ENCODE measurements around the gene BCL7C. TPM values are rescaled to one million over a fixed set of nuclear protein-coding genes. Genes with fewer than 3 reads are reported as not detected.

BCL7C gene
- total RNA-seq, 1 donor from 2014 or later, result 29.7 TPM

GRCh38 chr16:30928390-30928789 lies 34.5 kb upstream of the BCL7C start:
- Histone ChIP-seq H3K36me3 (ENCODE audit: control insufficient read depth in 3 of 3, insufficient read depth in 3 of 3, low read length in 3 of 3) (peaks cover 8 to 23% (median 10%) of the 10 kb centered on the region in 3 donors), H3K27me3 (ENCODE audit: control insufficient read depth in 3 of 3, insufficient read depth in 3 of 3, low read length in 3 of 3) (no peaks in the 10 kb centered on the region)

GRCh38 chr16:30927789-30928378 lies 34.0 kb upstream of the BCL7C start:
- Histone ChIP-seq H3K36me3 (ENCODE audit: control insufficient read depth in 3 of 3, insufficient read depth in 3 of 3, low read length in 3 of 3) (peaks cover 8 to 21% (median 10%) of the 10 kb centered on the region in 3 donors), H3K27ac (ENCODE audit: low read depth, low read length) (no peak overlapping the region)

More at GRCh38 chr16:30928390-30928789, 34.5 kb upstream of the BCL7C start:
- H3K9ac ChIP-seq (ENCODE audit: low read depth in 1 of 3, low read length in 3 of 3), result no peak overlapping the region
- peaks cover 0 to 7% (median 3%) of the 10 kb centered on the region in 3 donors for H3K4me1 ChIP-seq (ENCODE audit: control insufficient read depth in 3 of 3, insufficient read depth in 3 of 3, low read length in 3 of 3)
- H3K4me3 ChIP-seq (ENCODE audit: low read length in 3 of 3), result no peak overlapping the region
- no peak overlapping the region for H3K27ac ChIP-seq (ENCODE audit: low read depth, low read length)
- no peaks in the 10 kb centered on the region for H3K9me3 ChIP-seq (ENCODE audit: control insufficient read depth in 3 of 3, low read length in 3 of 3)

DNA sequence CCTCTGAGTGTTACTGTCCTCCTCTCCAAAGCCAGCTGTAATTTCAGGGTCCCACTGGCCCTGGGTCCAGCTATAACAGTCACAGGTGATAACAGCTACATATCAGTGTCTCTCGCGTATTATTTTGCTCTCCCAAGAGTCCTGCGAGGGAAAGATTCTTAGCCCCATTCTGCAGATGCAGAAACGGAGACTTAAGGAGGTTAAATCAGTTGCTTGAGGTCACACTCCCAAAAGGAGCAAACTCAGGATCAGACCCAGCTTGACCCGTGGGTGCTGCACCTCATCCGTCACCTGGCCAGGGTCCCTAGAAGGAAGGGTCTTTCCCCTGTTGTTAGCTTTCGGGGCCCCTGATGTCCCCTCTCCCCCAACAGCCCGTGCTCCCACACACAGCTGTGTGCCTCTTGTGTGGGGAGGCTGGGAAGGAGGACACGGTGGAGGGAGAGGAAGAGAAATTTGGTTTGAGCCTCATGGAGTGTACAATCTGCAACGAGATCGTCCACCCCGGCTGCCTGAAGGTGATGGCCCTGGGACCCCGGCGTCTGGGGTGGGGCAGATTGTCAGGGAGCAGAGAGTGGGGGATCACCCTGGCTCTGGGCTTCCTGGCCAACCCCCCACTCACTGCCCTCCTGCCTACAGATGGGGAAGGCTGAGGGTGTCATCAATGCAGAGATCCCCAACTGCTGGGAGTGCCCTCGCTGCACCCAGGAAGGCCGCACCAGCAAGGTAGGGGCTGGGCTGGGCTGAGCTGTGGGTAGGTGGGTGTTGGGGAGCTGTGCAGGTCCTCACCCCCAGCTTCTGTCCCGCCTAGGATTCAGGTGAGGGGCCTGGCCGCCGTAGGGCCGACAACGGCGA lies 33.3 kb upstream of the BCL7C start:
- H3K27ac ChIP-seq (ENCODE audit: low read depth, low read length), result no peak overlapping the region

More at GRCh38 chr16:30927789-30928378, 34.0 kb upstream of the BCL7C start:
- Histone ChIP-seq H3K4me1 (ENCODE audit: control insufficient read depth in 3 of 3, insufficient read depth in 3 of 3, low read length in 3 of 3) (peaks cover 0 to 7% (median 3%) of the 10 kb centered on the region in 3 donors), H3K9me3 (ENCODE audit: control insufficient read depth in 3 of 3, low read length in 3 of 3) (no peaks in the 10 kb centered on the region), H3K4me3 (ENCODE audit: low read length in 3 of 3) (no peak overlapping the region), H3K9ac (ENCODE audit: low read depth in 1 of 3, low read length in 3 of 3) (no peak overlapping the region), H3K27me3 (ENCODE audit: control insufficient read depth in 3 of 3, insufficient read depth in 3 of 3, low read length in 3 of 3) (no peaks in the 10 kb centered on the region)

DNA sequence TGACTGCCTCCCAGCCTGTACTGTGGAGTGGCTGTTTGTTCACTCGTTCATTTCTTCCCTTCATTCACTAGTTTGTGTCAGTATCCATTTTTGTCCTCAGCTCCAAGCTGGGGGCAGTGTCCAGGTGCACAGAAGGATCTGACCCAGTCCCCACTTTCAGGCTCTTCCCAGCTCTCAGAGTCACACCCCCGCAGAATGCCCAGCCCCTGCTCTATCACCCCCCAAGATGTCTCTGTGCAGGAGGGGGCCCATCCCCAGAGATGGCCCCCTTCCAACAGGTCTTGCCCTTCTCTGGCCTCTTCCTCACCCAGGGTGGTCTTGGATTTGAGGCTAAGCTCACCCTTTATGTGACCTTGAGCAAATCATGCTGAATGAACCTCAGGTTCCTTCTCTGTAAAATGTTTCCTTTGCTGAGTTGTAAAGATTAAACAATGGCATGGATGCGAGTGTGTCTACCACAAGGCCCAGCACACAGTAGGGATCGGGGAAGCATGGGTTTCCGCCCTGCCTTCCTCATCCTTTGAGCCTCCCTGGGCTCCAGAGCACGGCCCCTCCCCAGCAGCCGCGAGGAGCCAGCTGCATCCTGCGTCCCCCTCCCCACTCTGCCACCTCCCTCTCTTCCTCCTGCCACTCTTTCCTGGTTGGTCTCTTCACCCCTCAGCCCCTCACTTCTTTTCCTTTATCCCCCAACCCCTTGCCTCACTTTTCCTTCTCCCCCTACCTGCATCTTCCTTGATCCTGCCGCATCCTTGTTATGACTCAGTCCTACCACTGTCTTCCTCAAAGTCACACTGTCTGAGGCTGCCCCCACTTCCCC lies 32.3 kb upstream of the BCL7C start:
- H3K9ac ChIP-seq (ENCODE audit: low read depth in 1 of 3, low read length in 3 of 3), result no peak overlapping the region
- H3K9me3 ChIP-seq (ENCODE audit: control insufficient read depth in 3 of 3, low read length in 3 of 3), result no peaks in the 10 kb centered on the region
- no peak overlapping the region for H3K27ac ChIP-seq (ENCODE audit: low read depth, low read length)
- no peak overlapping the region for H3K4me3 ChIP-seq (ENCODE audit: low read length in 3 of 3)
- H3K27me3 ChIP-seq (ENCODE audit: control insufficient read depth in 3 of 3, insufficient read depth in 3 of 3, low read length in 3 of 3), result no peaks in the 10 kb centered on the region
- H3K4me1 ChIP-seq (ENCODE audit: control insufficient read depth in 3 of 3, insufficient read depth in 3 of 3, low read length in 3 of 3), result peaks cover 10 to 17% (median 11%) of the 10 kb centered on the region in 3 donors
- H3K36me3 ChIP-seq (ENCODE audit: control insufficient read depth in 3 of 3, insufficient read depth in 3 of 3, low read length in 3 of 3), result peaks cover 2 to 12% (median 2%) of the 10 kb centered on the region in 3 donors

More for the DNA sequence above, 33.3 kb upstream of the BCL7C start:
- no peaks in the 10 kb centered on the region for H3K27me3 ChIP-seq (ENCODE audit: control insufficient read depth in 3 of 3, insufficient read depth in 3 of 3, low read length in 3 of 3)
- H3K4me1 ChIP-seq (ENCODE audit: control insufficient read depth in 3 of 3, insufficient read depth in 3 of 3, low read length in 3 of 3), result peaks cover under 1 to 7% (median 3%) of the 10 kb centered on the region in 3 donors
- no peak overlapping the region for H3K4me3 ChIP-seq (ENCODE audit: low read length in 3 of 3)
- no peak overlapping the region for H3K9ac ChIP-seq (ENCODE audit: low read depth in 1 of 3, low read length in 3 of 3)
- peaks cover 4 to 18% (median 6%) of the 10 kb centered on the region in 3 donors for H3K36me3 ChIP-seq (ENCODE audit: control insufficient read depth in 3 of 3, insufficient read depth in 3 of 3, low read length in 3 of 3)
- no peaks in the 10 kb centered on the region for H3K9me3 ChIP-seq (ENCODE audit: control insufficient read depth in 3 of 3, low read length in 3 of 3)

DNA sequence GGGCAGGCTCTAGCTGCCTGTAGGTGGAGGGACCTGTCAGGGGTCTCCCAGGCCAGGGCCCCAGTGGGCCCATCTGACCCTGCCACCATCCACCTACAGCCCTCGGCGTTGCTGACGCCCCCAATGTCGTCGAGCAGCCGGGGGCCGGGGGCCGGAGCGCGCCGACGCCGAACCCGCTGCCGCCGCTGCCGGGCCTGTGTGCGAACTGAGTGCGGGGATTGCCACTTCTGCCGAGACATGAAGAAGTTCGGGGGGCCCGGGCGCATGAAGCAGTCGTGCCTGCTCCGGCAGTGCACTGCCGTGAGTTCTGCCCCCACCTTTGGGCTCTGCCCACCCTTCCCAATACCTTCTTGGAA lies 31.7 kb upstream of the BCL7C start:
- Histone ChIP-seq H3K27me3 (ENCODE audit: control insufficient read depth in 3 of 3, insufficient read depth in 3 of 3, low read length in 3 of 3) (no peaks in the 10 kb centered on the region), H3K4me3 (ENCODE audit: low read length in 3 of 3) (no peak overlapping the region), H3K9me3 (ENCODE audit: control insufficient read depth in 3 of 3, low read length in 3 of 3) (no peaks in the 10 kb centered on the region), H3K9ac (ENCODE audit: low read depth in 1 of 3, low read length in 3 of 3) (no peak overlapping the region), H3K4me1 (ENCODE audit: control insufficient read depth in 3 of 3, insufficient read depth in 3 of 3, low read length in 3 of 3) (peaks cover 10 to 17% (median 11%) of the 10 kb centered on the region in 3 donors), H3K36me3 (ENCODE audit: control insufficient read depth in 3 of 3, insufficient read depth in 3 of 3, low read length in 3 of 3) (peaks cover 0 to 6% (median 2%) of the 10 kb centered on the region in 3 donors), H3K27ac (ENCODE audit: low read depth, low read length) (no peak overlapping the region)

DNA sequence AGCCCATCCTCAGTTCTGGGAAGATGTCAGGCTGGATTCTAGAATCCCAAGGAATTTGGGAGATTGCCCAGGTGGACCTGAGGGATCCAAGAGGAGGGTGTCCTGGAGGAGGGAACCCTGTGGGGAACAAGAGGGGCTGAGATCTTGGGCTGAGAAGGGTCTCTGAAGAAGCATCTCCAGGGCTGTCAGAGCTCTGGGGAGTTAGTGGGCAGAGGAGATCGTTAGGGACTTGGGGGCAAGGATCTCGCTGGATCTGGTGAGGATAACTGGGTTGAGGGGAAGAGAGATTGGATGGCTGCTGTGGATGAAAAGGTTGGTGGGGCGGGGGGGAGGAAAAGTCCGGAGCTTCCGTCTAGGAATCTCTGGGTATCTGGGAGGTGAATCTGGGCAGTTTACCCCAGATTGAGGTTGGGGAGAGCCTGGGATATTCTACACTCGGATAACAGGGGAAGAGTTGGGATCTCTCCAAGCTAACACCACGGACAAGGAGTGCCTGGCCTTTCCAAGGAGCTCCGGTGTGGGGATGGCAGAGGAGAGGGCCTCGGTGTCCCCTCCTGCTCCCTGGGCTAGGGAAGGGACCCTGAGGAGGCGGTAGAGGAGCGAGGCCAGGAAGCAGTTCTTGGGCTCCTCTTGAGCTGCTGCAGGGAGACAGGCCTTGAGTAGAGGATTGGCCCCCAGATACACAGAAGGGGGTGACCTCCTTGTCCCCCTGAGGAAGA lies 31.2 kb upstream of the BCL7C start:
- peaks cover 0 to 3% (median 2%) of the 10 kb centered on the region in 3 donors for H3K36me3 ChIP-seq (ENCODE audit: control insufficient read depth in 3 of 3, insufficient read depth in 3 of 3, low read length in 3 of 3)
- H3K9ac ChIP-seq (ENCODE audit: low read depth in 1 of 3, low read length in 3 of 3), result peak overlapping the region in 2 of 3 donors; percentile 27 to 68
- no peaks in the 10 kb centered on the region for H3K9me3 ChIP-seq (ENCODE audit: control insufficient read depth in 3 of 3, low read length in 3 of 3)
- H3K27me3 ChIP-seq (ENCODE audit: control insufficient read depth in 3 of 3, insufficient read depth in 3 of 3, low read length in 3 of 3), result no peaks in the 10 kb centered on the region
- H3K4me1 ChIP-seq (ENCODE audit: control insufficient read depth in 3 of 3, insufficient read depth in 3 of 3, low read length in 3 of 3), result peaks cover 10 to 17% (median 11%) of the 10 kb centered on the region in 3 donors
- H3K27ac ChIP-seq (ENCODE audit: low read depth, low read length), result no peak overlapping the region
- no peak overlapping the region for H3K4me3 ChIP-seq (ENCODE audit: low read length in 3 of 3)

DNA sequence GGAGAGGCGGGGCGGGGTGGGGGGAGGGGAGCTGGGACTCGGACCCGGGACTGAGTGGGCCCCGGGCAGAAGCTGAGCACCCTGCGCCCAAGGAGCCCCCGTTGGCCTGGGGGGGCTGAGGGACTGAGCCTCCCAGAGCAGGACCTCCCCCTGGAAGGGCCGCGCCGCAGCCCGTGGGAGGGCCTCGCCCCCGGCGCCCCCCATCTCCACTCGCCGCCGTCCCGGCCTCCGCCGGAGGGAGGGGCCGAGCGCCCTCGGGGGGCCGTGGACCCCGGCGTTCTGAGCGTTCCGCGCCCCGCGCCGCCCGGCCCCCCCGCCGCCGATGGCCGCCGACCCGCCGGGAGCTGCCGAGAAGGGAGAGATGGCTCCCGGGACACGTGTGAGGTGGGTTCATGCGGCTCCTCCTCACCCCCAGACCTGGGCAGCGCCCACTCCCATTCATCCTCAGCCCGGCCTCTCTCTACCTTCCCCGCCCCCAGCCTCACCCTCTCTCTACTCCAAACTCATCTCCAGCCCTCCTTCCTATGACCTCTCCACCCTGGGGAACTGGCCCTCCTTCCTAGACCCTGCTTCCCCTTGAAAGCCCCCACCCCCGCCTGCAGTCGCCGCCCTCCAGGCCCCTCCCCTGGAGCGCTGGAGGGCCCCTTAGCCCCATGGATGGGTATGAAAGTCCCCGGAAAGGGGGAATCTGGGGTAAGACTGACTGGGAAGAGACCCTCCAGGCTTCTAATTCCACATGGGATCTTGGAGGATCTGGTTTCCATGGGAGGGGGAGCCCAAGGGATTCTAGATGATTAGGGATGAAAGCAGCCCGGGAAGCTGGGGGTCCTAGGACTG lies 30.4 kb upstream of the BCL7C start:
- Histone ChIP-seq H3K4me3 (ENCODE audit: low read length in 3 of 3) (peak overlapping the region; percentile 46 to 64 (median 51)), H3K27ac (ENCODE audit: low read depth, low read length) (no peak overlapping the region), H3K36me3 (ENCODE audit: control insufficient read depth in 3 of 3, insufficient read depth in 3 of 3, low read length in 3 of 3) (peaks cover 0 to 3% (median 2%) of the 10 kb centered on the region in 3 donors), H3K27me3 (ENCODE audit: control insufficient read depth in 3 of 3, insufficient read depth in 3 of 3, low read length in 3 of 3) (no peaks in the 10 kb centered on the region), H3K4me1 (ENCODE audit: control insufficient read depth in 3 of 3, insufficient read depth in 3 of 3, low read length in 3 of 3) (peaks cover 10 to 17% (median 11%) of the 10 kb centered on the region in 3 donors), H3K9ac (ENCODE audit: low read depth in 1 of 3, low read length in 3 of 3) (peak overlapping the region in 1 of 3 donors; percentile 68), H3K9me3 (ENCODE audit: control insufficient read depth in 3 of 3, low read length in 3 of 3) (no peaks in the 10 kb centered on the region)

DNA sequence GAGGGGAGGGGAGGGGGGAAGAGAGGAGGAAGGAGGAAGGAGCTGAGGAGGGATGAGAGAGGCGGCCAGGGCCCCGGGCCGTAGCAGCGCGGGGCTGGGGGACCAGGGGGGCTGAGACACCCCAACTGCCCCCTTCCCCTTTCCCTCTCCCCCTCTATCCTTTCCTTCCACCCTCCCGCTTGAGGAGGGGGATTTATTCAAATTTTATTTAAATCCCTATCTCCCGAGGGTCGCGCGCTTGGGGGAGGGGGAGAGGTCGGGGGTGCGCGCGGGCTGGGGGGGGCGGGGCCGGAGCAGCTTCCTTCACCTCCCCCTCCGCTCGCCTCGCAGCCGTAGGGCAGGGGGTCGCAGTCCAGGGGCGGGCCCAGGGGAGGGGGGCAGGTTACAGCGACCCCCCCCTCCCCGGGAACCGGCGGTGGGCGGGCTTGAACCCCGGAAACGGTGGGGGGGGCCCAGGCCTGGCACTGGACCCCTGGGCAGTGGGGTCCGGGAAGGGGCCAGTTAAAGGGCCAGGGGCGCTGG lies 29.7 kb upstream of the BCL7C start, which contains the start of gene FBXL19:
Gene FBXL19, plus strand, starts transcription at position 19 of the 522 bp plus-strand sequence. CDS start 2,183 bp downstream, outside the sequence.
- H3K36me3 ChIP-seq (ENCODE audit: control insufficient read depth in 3 of 3, insufficient read depth in 3 of 3, low read length in 3 of 3), result peaks cover 0 to 3% (median 2%) of the 10 kb centered on the region in 3 donors
- H3K9me3 ChIP-seq (ENCODE audit: control insufficient read depth in 3 of 3, low read length in 3 of 3), result no peaks in the 10 kb centered on the region
- H3K27me3 ChIP-seq (ENCODE audit: control insufficient read depth in 3 of 3, insufficient read depth in 3 of 3, low read length in 3 of 3), result no peaks in the 10 kb centered on the region
- peaks cover 10 to 17% (median 11%) of the 10 kb centered on the region in 3 donors for H3K4me1 ChIP-seq (ENCODE audit: control insufficient read depth in 3 of 3, insufficient read depth in 3 of 3, low read length in 3 of 3)
- H3K27ac ChIP-seq (ENCODE audit: low read depth, low read length), result peak within 1 kb of the TSS; percentile 89
- H3K4me3 ChIP-seq (ENCODE audit: low read length in 3 of 3), result peak within 1 kb of the TSS; percentile 71 to 95 (median 82)
- peak within 1 kb of the TSS; percentile 69 to 80 (median 70) for H3K9ac ChIP-seq (ENCODE audit: low read depth in 1 of 3, low read length in 3 of 3)
